RWPE1 (cell line): ENCODE results near the gene SSH3.

ENCODE experiments used
- CTCF ChIA-PET: fragments of 350-600 bp; sonication (Branson Sonifier 250); formaldehyde crosslinking; extraction: SDS; loops from one replicate; lab custom pipeline; 2021; lab: Yijun Ruan, JAX
- POLR2A ChIA-PET: fragments of 400-600 bp; formaldehyde crosslinking; extraction: SDS; loops from one replicate; lab custom pipeline; 2020; ENCODE audit warnings: antibody characterized with exemption; ENCODE audit not compliant: low non-redundant PET; lab: Yijun Ruan, JAX
- DNase-seq: peaks from one replicate; pipeline ENCODE4 v3.0.0; 2012; ENCODE audit warnings: low spot score
- H3K27ac ChIP-seq: fragments of 450-650 bp; 2 replicates; pipeline ENCODE4 v1.5.1; 2017
- CTCF ChIP-seq: fragments of 450-650 bp; conservative IDR thresholded peaks from 2 replicates; pipeline ENCODE4 v1.5.1; 2017; ENCODE audit warnings: low read depth, mild to moderate bottlenecking

The SSH3 gene

GRCh38 chr11:67279589-67280340, 23.6 kb upstream of the SSH3 start:
- no peak for DNase-seq

GRCh38 chr11:67280341-67280787, 23.0 kb upstream of the SSH3 start:
- TF ChIP-seq CTCF: no peak
- DNase-seq: no peak
- ChIA-PET POLR2A (no interaction called here), CTCF (no interaction called here)
- H3K27ac ChIP-seq: no peak overlapping the region

More at GRCh38 chr11:67279589-67280340, 23.6 kb upstream of the SSH3 start:
- no peak for TF ChIP-seq CTCF
- ChIA-PET POLR2A (no interaction called here), CTCF (no interaction called here)
- peak overlapping the region; percentile 96; the same call in 1 of the 2 replicates for H3K27ac ChIP-seq

- ChIA-PET POLR2A (no interaction called here), CTCF (interaction anchor here (0.6 kb wide), 1 partner anchor 92 kb away, joined by 3 read pairs; the partner anchor contains the start of gene CLCF1)
- H3K27ac ChIP-seq: no peak overlapping the region; the same call in 1 of the 2 replicates
- DNase-seq: no peak
- TF ChIP-seq CTCF: no peak
Observed at GRCh38 chr11:67280788-67281551, 22.4 kb upstream of the SSH3 start.

- POLR2A ChIA-PET: no interaction called here
- DNase-seq: no peak
Observed at GRCh38 chr11:67281552-67282150, 21.7 kb upstream of the SSH3 start.

GRCh38 chr11:67282155-67282875, 21.0 kb upstream of the SSH3 start:
- ChIA-PET POLR2A (no interaction called here), CTCF (interaction anchor here (0.7 kb wide), 1 partner anchor 208 kb away, joined by 3 read pairs; no protein-coding TSS in a partner anchor)
- no peak for TF ChIP-seq CTCF
- no peak for DNase-seq
- peak overlapping the region; percentile 98 for H3K27ac ChIP-seq

More at GRCh38 chr11:67281552-67282150, 21.7 kb upstream of the SSH3 start:
- CTCF ChIA-PET: interaction anchor here (0.6 kb wide), 1 partner anchor 92 kb away, joined by 3 read pairs; the partner anchor contains the start of gene CLCF1
- H3K27ac ChIP-seq: peak overlapping the region; percentile 98; the same call in 1 of the 2 replicates
- TF ChIP-seq CTCF: no peak
